Panc1 (cell line): ENCODE results near the gene TINAGL1. TPM values are rescaled to one million over a fixed set of nuclear protein-coding genes. Genes with fewer than 3 reads are reported as not detected.

ENCODE experiments used
- ATAC-seq: fragments of 200-7000 bp; cut with Tn5 transposase; 2 replicates; pipeline ENCODE4 v1.9.1; 2020; ENCODE audit warnings: mild to moderate bottlenecking, moderate library complexity
- BruUV-seq: library from RNA; stranded (reverse); fragments of 400-500 nt; replicated peaks from 2 replicates; lab custom pipeline; 2021; lab: Mats Ljungman, UMichigan
- CTCF ChIA-PET: fragments of 300-600 bp; sonication (Branson Sonifier 250); formaldehyde crosslinking; loops from one replicate; lab custom pipeline; 2022; ENCODE audit warnings: antibody characterized with exemption; lab: Charles Lee
- POLR2A ChIA-PET: fragments of 300-600 bp; sonication (Branson Sonifier 250); formaldehyde crosslinking; loops from one replicate; lab custom pipeline; 2022; ENCODE audit warnings: antibody characterized with exemption; lab: Charles Lee
- DNase-seq: peaks from one replicate; pipeline ENCODE4 v3.0.0-alpha.2; 2010; ENCODE audit warnings: low read depth, low spot score
- H3K27ac ChIP-seq: 2 replicates; pipeline ENCODE4 v1.5.1; 2011; ENCODE audit warnings: mild to moderate bottlenecking, low read length, inconsistent platforms
- H3K27me3 ChIP-seq: fragments of 200-500 bp; sonication (Bioruptor generic); 2 replicates; pipeline ENCODE4 v1.6.0; 2014; ENCODE audit warnings: low read length, inconsistent platforms; ENCODE audit not compliant: control insufficient read depth, insufficient read depth
- H3K36me3 ChIP-seq: fragments of 200-500 bp; sonication (Bioruptor generic); 2 replicates; pipeline ENCODE4 v1.5.1; 2014; ENCODE audit warnings: inconsistent platforms, mild to moderate bottlenecking, low read length, moderate library complexity; ENCODE audit not compliant: control insufficient read depth, insufficient read depth
- H3K4me1 ChIP-seq: 2 replicates; pipeline ENCODE4 v1.5.1; 2011; ENCODE audit warnings: inconsistent platforms, mild to moderate bottlenecking, low read length, moderate library complexity; ENCODE audit not compliant: control insufficient read depth, insufficient read depth
- H3K4me3 ChIP-seq, 2 experiments: 2 replicates each; pipeline ENCODE4 v1.5.1; 2011 to 2012; ENCODE audit warnings: low read depth in 2 of 2, low read length in 2 of 2, mild to moderate bottlenecking in 2 of 2, inconsistent platforms in 1 of 2, moderate library complexity in 1 of 2
- H3K9me3 ChIP-seq: fragments of 200-500 bp; sonication (Bioruptor generic); 2 replicates; pipeline ENCODE4 v1.5.1; 2014; ENCODE audit warnings: low read depth, mild to moderate bottlenecking, inconsistent platforms, low read length, moderate library complexity; ENCODE audit not compliant: control insufficient read depth, insufficient read depth
- POLR2AphosphoS5 ChIP-seq: IDR thresholded peaks from 2 replicates; pipeline ENCODE4 v1.6.1; 2012; ENCODE audit warnings: mild to moderate bottlenecking, low read depth, low read length, moderate library complexity
- SIN3A ChIP-seq: IDR thresholded peaks from 2 replicates; pipeline ENCODE4 v1.6.1; 2012; ENCODE audit warnings: low read depth, mild to moderate bottlenecking, low read length, moderate library complexity, borderline replicate concordance; ENCODE audit not compliant: insufficient read depth
- TCF7L2 ChIP-seq: IDR thresholded peaks from 2 replicates; pipeline ENCODE4 v1.6.1; 2011; ENCODE audit warnings: mild to moderate bottlenecking, low read depth, low read length, inconsistent platforms
- in situ Hi-C: cut with HindIII; loops from 2 replicates; pipeline ENCODE4 v1.10.0; 2016; ENCODE audit warnings: low sequenced_read_pairs, low pct_unique_long_range_greater_than_20kb
- intact Hi-C: fragments of 100-400 bp; cut with micrococcal nuclease; formaldehyde crosslinking; loops from one replicate; pipeline ENCODE4 v1.10.0; 2022; ENCODE audit not compliant: unreplicated experiment
- total RNA-seq: library from RNA; stranded (reverse); gene quantifications from one replicate; pipeline ENCODE4 v1.2.1, GENCODE V29; 2021; ENCODE audit not compliant: unreplicated experiment
- TF ChIP-seq, protein P1 (sequence below): fragments of 450-650 bp; IDR thresholded peaks from 2 replicates; pipeline ENCODE4 v1.5.1; 2017; ENCODE audit warnings: mild to moderate bottlenecking
- TF ChIP-seq, protein P2 (sequence below), 2 experiments: IDR thresholded peaks; 2 replicates each; pipeline ENCODE4 v1.6.1; 2011 to 2012; ENCODE audit warnings: low read depth in 2 of 2, control low read depth in 1 of 2, low read length in 1 of 2, mild to moderate bottlenecking in 1 of 2, moderate library complexity in 1 of 2; ENCODE audit not compliant: insufficient read depth in 1 of 2

TINAGL1 gene
- total RNA-seq, 1 experiment from 2014 or later, result 6.1 TPM

DNA sequence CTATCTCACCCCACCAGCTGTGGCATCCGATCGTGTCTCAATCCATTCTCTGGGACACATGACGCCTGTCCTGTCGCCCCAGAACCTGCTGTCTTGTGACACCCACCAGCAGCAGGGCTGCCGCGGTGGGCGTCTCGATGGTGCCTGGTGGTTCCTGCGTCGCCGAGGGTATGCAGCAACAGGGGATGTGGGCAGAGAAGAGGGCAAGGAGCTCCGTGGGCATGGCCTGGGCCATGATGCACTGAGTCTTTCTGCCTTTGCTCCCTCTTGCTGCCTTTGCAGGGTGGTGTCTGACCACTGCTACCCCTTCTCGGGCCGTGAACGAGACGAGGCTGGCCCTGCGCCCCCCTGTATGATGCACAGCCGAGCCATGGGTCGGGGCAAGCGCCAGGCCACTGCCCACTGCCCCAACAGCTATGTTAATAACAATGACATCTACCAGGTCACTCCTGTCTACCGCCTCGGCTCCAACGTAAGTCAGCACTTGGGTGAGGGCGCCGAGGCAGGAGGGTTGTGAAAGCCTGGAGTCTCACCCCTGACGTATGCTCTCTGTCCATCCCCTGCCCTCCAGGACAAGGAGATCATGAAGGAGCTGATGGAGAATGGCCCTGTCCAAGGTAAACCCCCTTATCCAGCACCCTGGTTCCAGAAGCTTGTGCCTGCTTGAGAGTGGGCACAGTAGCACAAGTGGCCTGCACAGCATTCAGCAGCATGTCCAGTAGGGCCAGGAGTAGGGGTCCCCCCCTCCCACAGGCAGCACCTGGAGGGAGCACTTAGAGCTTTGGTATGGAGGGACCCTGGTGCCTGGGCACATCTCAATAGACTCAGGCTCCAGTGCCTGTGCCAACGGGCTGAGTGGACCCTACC is 8.8 kb downstream of the TINAGL1 start:
- ChIA-PET CTCF (interaction anchor here (0.6 kb wide), 3 partner anchors 20 to 204 kb away, joined by 3 to 10 read pairs (median 9); no protein-coding TSS in a partner anchor), POLR2A (interaction anchor here (0.6 kb wide), 1 partner anchor 614 kb away, joined by 11 read pairs; no protein-coding TSS in a partner anchor)
- no peak for TF ChIP-seq POLR2AphosphoS5
- TF ChIP-seq, protein P1, sequence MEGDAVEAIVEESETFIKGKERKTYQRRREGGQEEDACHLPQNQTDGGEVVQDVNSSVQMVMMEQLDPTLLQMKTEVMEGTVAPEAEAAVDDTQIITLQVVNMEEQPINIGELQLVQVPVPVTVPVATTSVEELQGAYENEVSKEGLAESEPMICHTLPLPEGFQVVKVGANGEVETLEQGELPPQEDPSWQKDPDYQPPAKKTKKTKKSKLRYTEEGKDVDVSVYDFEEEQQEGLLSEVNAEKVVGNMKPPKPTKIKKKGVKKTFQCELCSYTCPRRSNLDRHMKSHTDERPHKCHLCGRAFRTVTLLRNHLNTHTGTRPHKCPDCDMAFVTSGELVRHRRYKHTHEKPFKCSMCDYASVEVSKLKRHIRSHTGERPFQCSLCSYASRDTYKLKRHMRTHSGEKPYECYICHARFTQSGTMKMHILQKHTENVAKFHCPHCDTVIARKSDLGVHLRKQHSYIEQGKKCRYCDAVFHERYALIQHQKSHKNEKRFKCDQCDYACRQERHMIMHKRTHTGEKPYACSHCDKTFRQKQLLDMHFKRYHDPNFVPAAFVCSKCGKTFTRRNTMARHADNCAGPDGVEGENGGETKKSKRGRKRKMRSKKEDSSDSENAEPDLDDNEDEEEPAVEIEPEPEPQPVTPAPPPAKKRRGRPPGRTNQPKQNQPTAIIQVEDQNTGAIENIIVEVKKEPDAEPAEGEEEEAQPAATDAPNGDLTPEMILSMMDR, result no peak
- no peak for TF ChIP-seq TCF7L2
- TF ChIP-seq, protein P2, sequence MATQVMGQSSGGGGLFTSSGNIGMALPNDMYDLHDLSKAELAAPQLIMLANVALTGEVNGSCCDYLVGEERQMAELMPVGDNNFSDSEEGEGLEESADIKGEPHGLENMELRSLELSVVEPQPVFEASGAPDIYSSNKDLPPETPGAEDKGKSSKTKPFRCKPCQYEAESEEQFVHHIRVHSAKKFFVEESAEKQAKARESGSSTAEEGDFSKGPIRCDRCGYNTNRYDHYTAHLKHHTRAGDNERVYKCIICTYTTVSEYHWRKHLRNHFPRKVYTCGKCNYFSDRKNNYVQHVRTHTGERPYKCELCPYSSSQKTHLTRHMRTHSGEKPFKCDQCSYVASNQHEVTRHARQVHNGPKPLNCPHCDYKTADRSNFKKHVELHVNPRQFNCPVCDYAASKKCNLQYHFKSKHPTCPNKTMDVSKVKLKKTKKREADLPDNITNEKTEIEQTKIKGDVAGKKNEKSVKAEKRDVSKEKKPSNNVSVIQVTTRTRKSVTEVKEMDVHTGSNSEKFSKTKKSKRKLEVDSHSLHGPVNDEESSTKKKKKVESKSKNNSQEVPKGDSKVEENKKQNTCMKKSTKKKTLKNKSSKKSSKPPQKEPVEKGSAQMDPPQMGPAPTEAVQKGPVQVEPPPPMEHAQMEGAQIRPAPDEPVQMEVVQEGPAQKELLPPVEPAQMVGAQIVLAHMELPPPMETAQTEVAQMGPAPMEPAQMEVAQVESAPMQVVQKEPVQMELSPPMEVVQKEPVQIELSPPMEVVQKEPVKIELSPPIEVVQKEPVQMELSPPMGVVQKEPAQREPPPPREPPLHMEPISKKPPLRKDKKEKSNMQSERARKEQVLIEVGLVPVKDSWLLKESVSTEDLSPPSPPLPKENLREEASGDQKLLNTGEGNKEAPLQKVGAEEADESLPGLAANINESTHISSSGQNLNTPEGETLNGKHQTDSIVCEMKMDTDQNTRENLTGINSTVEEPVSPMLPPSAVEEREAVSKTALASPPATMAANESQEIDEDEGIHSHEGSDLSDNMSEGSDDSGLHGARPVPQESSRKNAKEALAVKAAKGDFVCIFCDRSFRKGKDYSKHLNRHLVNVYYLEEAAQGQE (IDR thresholded peaks at IDR 0.05; ENCODE audit: insufficient read depth in 1 of 2, low read depth in 2 of 2, low read length in 1 of 2), result no peak
- TF ChIP-seq SIN3A, result no peak
- ATAC-seq (no peak), DNase-seq (no peak)
- H3K4me1 ChIP-seq, result peaks cover 34% of the 10 kb centered on the region
- in situ Hi-C loops, result no loop called here
- no peaks in the 10 kb centered on the region for H3K9me3 ChIP-seq
- no peaks in the 10 kb centered on the region for H3K27me3 ChIP-seq
- no peaks in the 10 kb centered on the region for H3K36me3 ChIP-seq
- BruUV-seq, result no TSS peak
- no peak overlapping the region for H3K4me3 ChIP-seq
- intact Hi-C loops, result no loop called here
- no peak overlapping the region for H3K27ac ChIP-seq

DNA sequence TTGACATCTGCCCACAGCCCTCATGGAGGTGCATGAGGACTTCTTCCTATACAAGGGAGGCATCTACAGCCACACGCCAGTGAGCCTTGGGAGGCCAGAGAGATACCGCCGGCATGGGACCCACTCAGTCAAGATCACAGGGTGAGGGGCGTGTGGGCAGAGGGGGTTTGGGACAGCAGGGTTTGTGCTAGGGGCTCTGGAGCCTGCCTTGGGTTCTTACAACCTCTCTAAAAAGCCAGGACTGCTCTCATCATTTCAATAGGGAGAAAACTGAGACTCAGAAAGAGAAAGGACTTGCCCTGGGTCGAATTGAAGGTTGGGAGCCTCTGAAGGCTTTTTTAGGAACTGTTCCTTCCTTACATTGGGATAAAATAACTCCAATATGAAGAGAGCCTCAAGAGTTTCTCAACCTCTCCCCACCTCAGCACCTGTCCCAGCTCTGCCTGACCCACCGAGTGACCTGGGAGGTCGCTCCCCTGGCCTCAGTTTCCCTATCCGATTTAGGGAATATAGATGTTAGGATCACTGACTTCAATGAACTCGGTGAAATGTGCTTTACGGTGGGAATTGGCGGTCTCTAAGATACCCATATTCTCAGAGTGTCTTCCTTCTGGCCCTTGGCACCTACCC is 9.5 kb downstream of the TINAGL1 start:
- Histone ChIP-seq H3K27ac (no peak overlapping the region), H3K36me3 (no peaks in the 10 kb centered on the region)

More for the DNA sequence above, 9.5 kb downstream of the TINAGL1 start:
- POLR2A ChIA-PET, result no interaction called here
- DNase-seq, result no peak
- CTCF ChIA-PET, result no interaction called here
- in situ Hi-C loops, result no loop called here
- Histone ChIP-seq H3K27me3 (no peaks in the 10 kb centered on the region), H3K4me3 (no peak overlapping the region), H3K9me3 (no peaks in the 10 kb centered on the region), H3K4me1 (peaks cover 29% of the 10 kb centered on the region)
- BruUV-seq, result no TSS peak
- intact Hi-C loops, result no loop called here
- ATAC-seq, result no peak
- no peak for TF ChIP-seq POLR2AphosphoS5
- TF ChIP-seq TCF7L2, result no peak
- TF ChIP-seq, protein P1, result no peak
- TF ChIP-seq SIN3A, result no peak
- TF ChIP-seq, protein P2 (IDR thresholded peaks at IDR 0.05; ENCODE audit: insufficient read depth in 1 of 2, low read depth in 2 of 2, low read length in 1 of 2), result no peak
